Smooth muscle cell (in vitro differentiated cells): ENCODE measurements around the gene OPN1SW. TPM values are rescaled to one million over a fixed set of nuclear protein-coding genes. Genes with fewer than 3 reads are reported as not detected.

Experiments
- DNase-seq: peaks from one replicate; lab custom pipeline; 2025; ENCODE audit not compliant: unreplicated experiment; lab: John Stamatoyannopoulos, UW
- H2AFZ ChIP-seq: fragments of 200-600 bp; sonication (generic); 2 replicates; pipeline ENCODE4 v1.6.0; 2016; ENCODE audit warnings: antibody characterized with exemption, low read depth, mild to moderate bottlenecking
- H3F3A ChIP-seq: fragments of 200-600 bp; sonication (generic); 2 replicates; pipeline ENCODE4 v1.6.0; 2017; ENCODE audit warnings: antibody characterized with exemption, low read depth
- H3K27ac ChIP-seq: fragments of 200-600 bp; sonication (generic); 2 replicates; pipeline ENCODE4 v1.5.1; 2016; ENCODE audit warnings: low read depth, mild to moderate bottlenecking
- H3K27me3 ChIP-seq: fragments of 200-600 bp; sonication (generic); 2 replicates; pipeline ENCODE4 v1.6.1; 2016; ENCODE audit warnings: low read depth, mild to moderate bottlenecking
- H3K36me3 ChIP-seq: fragments of 200-600 bp; sonication (generic); 2 replicates; pipeline ENCODE4 v1.5.1; 2016; ENCODE audit warnings: low read depth
- H3K4me1 ChIP-seq: fragments of 200-600 bp; sonication (generic); 2 replicates; pipeline ENCODE4 v1.5.1; 2016; ENCODE audit warnings: low read depth
- H3K4me2 ChIP-seq: fragments of 200-600 bp; sonication (generic); 2 replicates; pipeline ENCODE4 v1.6.0; 2016; ENCODE audit warnings: mild to moderate bottlenecking
- H3K4me3 ChIP-seq: fragments of 200-600 bp; sonication (generic); 2 replicates; pipeline ENCODE4 v1.5.1; 2016; ENCODE audit warnings: mild to moderate bottlenecking
- H3K79me2 ChIP-seq: fragments of 200-600 bp; sonication (generic); 2 replicates; pipeline ENCODE4 v1.6.0; 2016; ENCODE audit warnings: low read depth, mild to moderate bottlenecking
- H3K9ac ChIP-seq: fragments of 200-600 bp; sonication (generic); 2 replicates; pipeline ENCODE4 v1.6.0; 2016; ENCODE audit warnings: low read depth
- H3K9me3 ChIP-seq: fragments of 200-600 bp; sonication (generic); replicated peaks from 2 replicates; pipeline ENCODE4 v1.5.1; 2016; ENCODE audit warnings: low read depth
- H4K20me1 ChIP-seq: fragments of 200-600 bp; sonication (generic); 2 replicates; pipeline ENCODE4 v1.6.0; 2016; ENCODE audit warnings: low read depth
- CTCF ChIP-seq: fragments of 200-600 bp; sonication (generic); IDR thresholded peaks from 2 replicates; pipeline ENCODE4 v1.5.1; 2017; ENCODE audit warnings: borderline replicate concordance, mild to moderate bottlenecking, antibody characterized with exemption; ENCODE audit not compliant: insufficient read depth, poor library complexity, severe bottlenecking
- WGBS: methylation state at CpG from one replicate; pipeline ENCODE4 v1.1.7; 2016; ENCODE audit warnings: low lambda C conversion rate; 5-methylcytosine and 5-hydroxymethylcytosine counted together
- polyA plus RNA-seq: library from polyadenylated mRNA; unstranded; fragments of >200 nt; fragmentation: Nextera tagmentation; extraction: Ambion mirVana; gene quantifications from 2 replicates; pipeline ENCODE4 v1.2.1, GENCODE V29; 2016
- total RNA-seq: library from RNA; depleted of rRNA; stranded (reverse); fragments of >200 nt; gene quantifications from 2 replicates; pipeline ENCODE4 v1.2.3, GENCODE V29; 2014

Gene OPN1SW
- total and polyA plus RNA-seq, 2 experiments from 2014 or later: 1.7 TPM; not detected in 1

- H3K27ac ChIP-seq: no peak overlapping the region
- no peak overlapping the region for H3K9ac ChIP-seq
- no peaks in the 10 kb centered on the region for H4K20me1 ChIP-seq
- H3K27me3 ChIP-seq: no peaks in the 10 kb centered on the region
- H3K36me3 ChIP-seq: no peaks in the 10 kb centered on the region
- no peak for DNase-seq
- no peaks in the 10 kb centered on the region for H3K79me2 ChIP-seq
- no peak for TF ChIP-seq CTCF
- WGBS: 89% methylated on average over 4 of the region's 4 CpGs
- H3K9me3 ChIP-seq: no peaks in the 10 kb centered on the region
- no peak overlapping the region for H3K4me2 ChIP-seq
- H2AFZ ChIP-seq: no peak overlapping the region
- no peak overlapping the region for H3K4me3 ChIP-seq
- peaks cover 21% of the 10 kb centered on the region for H3K4me1 ChIP-seq
- no peaks in the 10 kb centered on the region for H3F3A ChIP-seq
These were observed 19.5 kb upstream of the OPN1SW start for GRCh38 chr7:128795129-128795528.

- H3K9ac ChIP-seq: no peak overlapping the region
- H3K9me3 ChIP-seq: no peaks in the 10 kb centered on the region
- no peak overlapping the region for H3K4me3 ChIP-seq
- no peaks in the 10 kb centered on the region for H3F3A ChIP-seq
- no peak overlapping the region for H3K27ac ChIP-seq
- no peaks in the 10 kb centered on the region for H3K27me3 ChIP-seq
- H3K36me3 ChIP-seq: no peaks in the 10 kb centered on the region
- H2AFZ ChIP-seq: no peak overlapping the region
- no peak overlapping the region for H3K4me2 ChIP-seq
- 98% methylated on average over 8 of the region's 8 CpGs for WGBS
- no peaks in the 10 kb centered on the region for H3K79me2 ChIP-seq
- peaks cover 21% of the 10 kb centered on the region for H3K4me1 ChIP-seq
- H4K20me1 ChIP-seq: no peaks in the 10 kb centered on the region
- DNase-seq: no peak
- TF ChIP-seq CTCF: no peak
These were observed 18.8 kb upstream of the OPN1SW start for GRCh38 chr7:128794436-128794835.

GRCh38 chr7:128794020-128794419 lies 18.4 kb upstream of the OPN1SW start:
- no peak overlapping the region for H2AFZ ChIP-seq
- H3K27ac ChIP-seq: no peak overlapping the region
- 92% methylated on average over 3 of the region's 3 CpGs for WGBS
- no peak for TF ChIP-seq CTCF
- no peaks in the 10 kb centered on the region for H3K79me2 ChIP-seq
- H3F3A ChIP-seq: no peaks in the 10 kb centered on the region
- no peaks in the 10 kb centered on the region for H4K20me1 ChIP-seq
- no peak overlapping the region for H3K4me2 ChIP-seq
- H3K9ac ChIP-seq: no peak overlapping the region
- H3K9me3 ChIP-seq: no peaks in the 10 kb centered on the region
- no peak overlapping the region for H3K4me3 ChIP-seq
- no peaks in the 10 kb centered on the region for H3K27me3 ChIP-seq
- H3K4me1 ChIP-seq: peaks cover 21% of the 10 kb centered on the region
- DNase-seq: no peak
- H3K36me3 ChIP-seq: no peaks in the 10 kb centered on the region

- TF ChIP-seq CTCF: no peak
- Histone ChIP-seq H3K27me3 (no peaks in the 10 kb centered on the region), H3K4me1 (peaks cover 21% of the 10 kb centered on the region), H3K9me3 (no peaks in the 10 kb centered on the region), H2AFZ (no peak overlapping the region), H3K4me3 (no peak overlapping the region), H3K27ac (no peak overlapping the region), H3K36me3 (no peaks in the 10 kb centered on the region), H3K9ac (no peak overlapping the region), H3F3A (no peaks in the 10 kb centered on the region), H3K4me2 (no peak overlapping the region), H3K79me2 (no peaks in the 10 kb centered on the region), H4K20me1 (no peaks in the 10 kb centered on the region)
- no peak for DNase-seq
- WGBS: 98% methylated on average over 5 of the region's 5 CpGs
These were observed 17.6 kb upstream of the OPN1SW start for GRCh38 chr7:128793181-128793547.
